HG02970 (cell line): ENCODE results near the gene ANKS3.

Experiments used
- ATAC-seq: cut with Tn5 transposase; IDR thresholded peaks from one replicate; pipeline ENCODE4 v1.9.1; 2021; ENCODE audit warnings: mild to moderate bottlenecking, moderate library complexity, moderate number of reproducible peaks; ENCODE audit not compliant: unreplicated experiment, low FRiP score

Gene ANKS3

GRCh38 chr16:4687946-4688673 is 46.0 kb downstream of the ANKS3 start:
- no peak for ATAC-seq

GRCh38 chr16:4687416-4687815 is 46.7 kb downstream of the ANKS3 start:
- ATAC-seq: no peak

GRCh38 chr16:4686497-4687210 is 47.4 kb downstream of the ANKS3 start:
- ATAC-seq: no peak

GRCh38 chr16:4685776-4686496 is 48.1 kb downstream of the ANKS3 start:
- no peak for ATAC-seq

GRCh38 chr16:4685292-4685691 is 48.8 kb downstream of the ANKS3 start:
- no peak for ATAC-seq

GRCh38 chr16:4684763-4685162 is 49.3 kb downstream of the ANKS3 start:
- ATAC-seq: no peak

GRCh38 chr16:4684058-4684715 is 49.9 kb downstream of the ANKS3 start:
- ATAC-seq: no peak

GRCh38 chr16:4683255-4684057 is 50.6 kb downstream of the ANKS3 start:
- no peak for ATAC-seq

DNA sequence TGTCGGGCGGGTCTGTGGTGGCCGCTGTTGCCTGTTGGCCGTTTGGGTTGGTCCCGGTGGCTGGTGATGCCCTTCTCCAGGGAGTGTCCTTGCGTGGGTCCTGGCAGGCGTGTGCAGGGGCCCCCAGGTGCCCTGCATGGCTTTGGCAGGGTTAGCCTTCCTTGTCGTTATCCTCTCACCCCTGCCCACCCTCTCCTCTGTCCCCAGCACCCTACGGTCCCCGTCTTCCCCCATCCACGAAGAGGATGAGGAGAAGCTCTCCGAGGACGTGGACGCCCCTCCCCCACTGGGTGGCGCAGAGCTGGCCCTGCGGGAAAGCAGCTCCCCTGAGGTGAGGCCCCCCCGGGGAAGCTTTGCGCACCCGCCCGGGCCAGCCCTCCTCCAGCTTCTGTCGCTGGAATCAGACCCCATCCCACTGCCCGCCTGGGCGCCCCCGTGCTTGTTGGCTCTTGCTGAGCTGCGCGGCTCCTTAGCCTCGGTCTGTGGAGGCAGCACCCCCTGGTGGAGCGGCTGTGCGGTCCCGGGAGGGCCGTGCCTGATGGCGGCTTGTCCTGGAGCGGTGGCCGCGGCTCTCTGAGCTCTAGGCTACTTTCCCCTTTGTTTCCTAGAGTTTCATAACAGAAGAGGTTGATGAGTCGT is 51.3 kb downstream of the ANKS3 start:
- no peak for ATAC-seq

- no peak for ATAC-seq
These were observed 51.9 kb downstream of the ANKS3 start for GRCh38 chr16:4682084-4682591.

- no peak for ATAC-seq
These were observed 52.5 kb downstream of the ANKS3 start for GRCh38 chr16:4681471-4682083.

DNA sequence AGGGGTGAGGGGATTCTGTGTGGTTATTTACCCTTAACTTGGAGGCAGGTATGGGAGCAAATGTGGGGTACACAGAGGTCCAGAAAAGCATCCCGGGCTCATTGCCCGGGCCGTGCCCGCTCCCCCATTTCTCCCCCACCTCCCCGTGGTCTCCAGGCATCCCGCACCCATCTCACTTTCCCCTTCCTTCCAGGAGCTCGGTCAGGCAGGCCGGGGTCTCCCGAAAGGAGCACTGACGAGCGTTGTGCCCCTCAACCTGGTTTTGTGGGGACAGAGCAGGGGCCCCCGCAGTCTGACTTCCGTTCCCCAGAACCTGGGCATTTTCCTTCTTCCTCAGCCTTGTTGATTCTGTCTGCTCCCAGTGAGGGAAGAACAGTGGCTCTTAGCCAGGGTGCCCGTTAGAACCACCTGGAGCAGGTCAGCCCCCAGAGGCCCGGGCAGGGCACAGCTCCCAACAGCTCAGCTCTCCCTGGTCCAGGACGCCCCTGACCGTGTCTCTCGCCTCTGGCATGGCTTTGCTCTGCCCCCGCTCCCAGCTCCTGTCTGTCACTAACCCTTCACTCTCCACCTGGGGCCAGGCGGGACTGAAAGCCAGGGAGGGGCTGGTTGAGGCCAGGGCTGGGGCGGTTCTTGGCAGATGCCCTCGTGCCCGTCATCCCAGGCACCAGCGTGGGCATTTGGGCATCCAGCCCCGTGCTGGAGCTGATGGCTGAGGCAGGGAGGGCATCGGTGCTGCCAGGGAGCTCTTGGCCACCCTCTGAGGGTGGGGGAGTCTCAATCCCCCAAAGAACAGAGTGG is 53.2 kb downstream of the ANKS3 start:
- no peak for ATAC-seq

DNA sequence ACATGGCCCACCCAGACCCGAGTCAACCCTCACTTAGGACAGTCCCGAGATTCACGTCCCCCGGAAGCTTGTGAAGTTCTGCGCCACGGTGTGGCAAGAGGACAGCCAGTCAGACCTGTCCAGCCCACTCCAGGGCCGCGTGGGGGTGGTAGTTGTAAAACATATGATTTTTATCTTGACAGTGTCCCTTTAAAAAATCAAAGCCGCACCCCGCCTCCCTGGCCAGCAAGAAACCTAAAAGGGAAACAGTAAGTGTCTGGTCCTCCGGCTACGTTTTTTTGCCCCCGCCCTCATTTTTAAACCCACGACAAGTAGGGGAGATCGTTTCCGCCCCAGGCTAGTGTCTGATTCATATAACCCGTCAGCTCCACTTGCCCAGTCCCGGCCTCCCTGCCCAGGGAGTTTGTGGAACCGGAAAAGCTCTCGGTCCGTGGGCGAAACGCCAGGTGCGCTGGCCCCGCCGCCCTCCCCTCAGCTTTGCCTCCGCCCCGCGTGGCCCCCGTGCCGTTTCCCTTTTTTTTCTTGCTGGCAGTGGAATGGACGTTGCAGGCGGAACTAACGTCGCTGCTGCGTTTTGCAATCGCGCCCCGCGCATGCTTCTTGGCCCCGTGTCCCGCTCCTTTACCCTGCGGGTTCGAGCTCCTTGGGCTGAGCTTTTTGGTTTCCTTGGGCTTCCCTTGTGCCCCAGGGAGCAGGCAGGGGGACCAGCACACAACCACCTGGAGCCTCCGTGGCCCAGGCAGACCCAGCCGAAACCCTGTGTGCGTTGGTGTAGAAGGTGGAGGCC is 54.0 kb downstream of the ANKS3 start:
- no peak for ATAC-seq

DNA sequence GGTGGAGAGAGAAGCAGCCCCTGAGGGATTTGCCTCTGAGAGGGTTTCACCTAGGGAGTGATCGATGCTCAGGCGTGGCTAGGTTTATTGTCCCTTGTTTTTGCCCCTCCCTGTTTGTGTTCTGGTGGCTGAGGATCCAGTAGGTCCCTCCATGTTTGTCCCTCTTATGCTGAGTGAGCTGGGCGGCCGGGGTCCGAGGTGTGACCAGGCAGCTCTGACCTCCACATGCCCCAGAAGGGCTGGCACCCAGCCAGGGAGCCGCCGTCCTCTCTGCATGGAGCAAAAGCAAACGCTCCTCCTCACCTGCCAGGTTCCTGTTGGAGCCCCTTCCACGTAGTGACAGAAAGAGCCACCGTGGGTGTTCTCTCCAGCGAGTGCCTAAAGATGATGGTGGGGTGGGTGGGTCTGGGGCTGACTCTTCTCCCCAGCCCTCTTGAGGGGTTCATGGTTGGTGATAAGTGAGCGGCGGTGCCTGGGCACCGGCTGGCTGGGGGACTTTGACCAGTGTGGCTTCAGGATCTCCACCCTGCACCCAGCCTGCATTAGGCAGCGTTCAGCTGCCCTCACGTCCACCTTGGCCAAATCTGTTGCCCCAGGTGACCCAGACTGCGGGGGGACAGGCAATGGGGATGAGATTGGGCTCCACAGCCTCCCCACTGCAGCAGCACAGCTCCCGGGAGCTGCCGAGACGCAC is 54.8 kb downstream of the ANKS3 start:
- no peak for ATAC-seq

DNA sequence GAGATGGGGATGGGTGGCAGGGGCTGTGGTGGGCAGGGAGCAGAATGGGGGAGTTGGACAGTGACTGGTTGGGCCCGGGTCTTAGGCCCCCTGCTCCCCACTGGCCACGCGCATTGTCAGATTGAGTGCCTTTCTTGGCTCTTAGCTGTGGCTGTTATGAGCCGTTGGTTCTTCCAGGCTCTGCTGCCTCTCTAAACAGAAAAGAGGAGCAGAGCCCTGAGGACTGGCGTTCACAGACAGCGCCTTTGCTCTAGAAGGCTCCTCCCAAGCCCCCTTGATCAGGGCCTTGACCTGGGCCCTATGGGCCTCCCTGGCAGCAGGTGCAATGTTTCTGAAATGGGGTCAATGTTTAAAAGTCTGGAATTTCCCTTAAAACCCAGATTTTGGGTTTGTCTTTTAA is 55.5 kb downstream of the ANKS3 start:
- no peak for ATAC-seq

DNA sequence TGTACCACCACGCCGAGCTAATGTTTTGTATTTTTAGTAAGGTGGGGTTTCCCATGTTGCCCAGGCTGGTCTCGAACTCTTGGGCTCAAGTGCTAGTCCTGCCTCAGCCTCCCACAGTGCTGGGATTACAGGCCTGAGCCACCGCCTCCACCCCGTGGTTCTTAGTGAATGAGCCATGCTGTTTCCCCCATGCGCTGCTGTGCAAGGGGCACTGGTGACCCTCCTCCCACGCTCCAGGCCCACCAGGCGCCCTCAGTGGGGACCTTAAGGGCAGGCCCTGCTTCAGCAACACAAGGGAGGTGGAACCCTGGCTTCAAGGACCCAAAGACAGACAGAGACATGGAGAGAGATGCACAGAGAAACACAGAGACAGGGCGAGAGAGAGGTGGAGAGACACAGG is 56.1 kb downstream of the ANKS3 start:
- no peak for ATAC-seq

- no peak for ATAC-seq
These were observed 56.7 kb downstream of the ANKS3 start for GRCh38 chr16:4677390-4677789.
